T follicular helper cell (primary cell): ENCODE data around the gene CLEC4M.
"Not testable (repeated sequence)": the region's sequence is repeated elsewhere in the genome, so short reads cannot be mapped to it uniquely, and the experiment has no call there.

ENCODE experiments used
- DNase-seq: peaks from one replicate; pipeline ENCODE4 v3.0.0-alpha.2; 2020; ENCODE audit warnings: low read depth

The CLEC4M gene

DNA sequence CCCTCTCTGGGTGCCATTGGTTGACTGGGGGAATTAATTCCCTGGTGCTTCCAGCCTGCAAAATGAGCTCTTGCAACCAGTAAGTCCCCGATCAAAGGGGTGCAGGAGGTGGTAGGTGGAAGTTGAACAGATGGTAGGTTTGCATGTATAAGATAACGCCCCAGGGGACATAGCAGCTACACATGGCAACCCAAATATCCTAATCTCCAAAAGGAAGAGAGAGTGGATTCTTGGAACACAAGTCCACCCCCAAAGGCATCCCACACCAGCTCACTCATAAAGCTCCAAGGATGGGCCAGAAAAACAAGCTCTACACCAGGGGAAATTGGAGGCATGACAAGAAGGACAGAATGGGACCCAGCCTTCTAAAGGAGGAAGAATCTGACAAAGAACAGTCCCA is 20.5 kb upstream of the CLEC4M start:
- DNase-seq: no peak

DNA sequence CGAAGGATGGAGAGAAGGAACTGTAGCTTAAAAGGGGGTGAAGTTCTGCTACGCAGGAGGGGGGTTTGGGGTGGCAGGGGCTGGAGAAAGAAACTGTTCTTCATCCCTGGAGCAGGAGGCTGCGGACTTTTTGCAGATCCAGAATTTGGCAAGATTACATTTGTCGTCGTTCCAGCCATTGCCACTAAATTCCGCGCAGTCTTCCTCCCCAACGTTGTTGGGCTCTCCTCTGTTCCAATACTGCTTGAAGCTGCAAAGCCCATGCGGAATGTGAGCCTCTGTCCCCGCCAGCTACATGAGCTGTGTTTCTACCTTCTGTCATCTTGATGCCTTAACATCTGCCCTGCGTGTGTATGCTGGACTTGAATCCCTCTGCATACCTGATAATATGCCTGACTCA is 20.1 kb upstream of the CLEC4M start:
- no peak for DNase-seq

DNA sequence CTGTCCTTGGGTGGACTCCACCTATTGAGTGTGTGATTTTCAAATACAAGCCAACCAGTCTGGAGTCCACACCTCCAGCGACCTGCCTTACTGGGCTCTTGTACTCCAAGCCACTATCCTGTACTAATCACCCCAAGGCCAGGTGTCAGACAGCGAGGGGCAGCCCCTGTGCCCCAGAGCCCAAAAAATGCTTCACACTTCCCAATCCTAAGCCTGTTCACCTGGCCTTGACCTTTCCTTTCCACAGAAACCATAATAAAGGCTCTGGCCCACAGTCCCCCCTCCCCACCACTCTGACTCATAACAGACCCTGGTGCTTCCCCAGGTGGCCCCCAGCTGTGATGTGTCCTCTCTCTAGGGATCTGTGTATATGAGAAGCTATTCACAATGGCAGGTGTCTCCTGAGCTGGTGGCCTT is 19.6 kb upstream of the CLEC4M start:
- no peak for DNase-seq

DNA sequence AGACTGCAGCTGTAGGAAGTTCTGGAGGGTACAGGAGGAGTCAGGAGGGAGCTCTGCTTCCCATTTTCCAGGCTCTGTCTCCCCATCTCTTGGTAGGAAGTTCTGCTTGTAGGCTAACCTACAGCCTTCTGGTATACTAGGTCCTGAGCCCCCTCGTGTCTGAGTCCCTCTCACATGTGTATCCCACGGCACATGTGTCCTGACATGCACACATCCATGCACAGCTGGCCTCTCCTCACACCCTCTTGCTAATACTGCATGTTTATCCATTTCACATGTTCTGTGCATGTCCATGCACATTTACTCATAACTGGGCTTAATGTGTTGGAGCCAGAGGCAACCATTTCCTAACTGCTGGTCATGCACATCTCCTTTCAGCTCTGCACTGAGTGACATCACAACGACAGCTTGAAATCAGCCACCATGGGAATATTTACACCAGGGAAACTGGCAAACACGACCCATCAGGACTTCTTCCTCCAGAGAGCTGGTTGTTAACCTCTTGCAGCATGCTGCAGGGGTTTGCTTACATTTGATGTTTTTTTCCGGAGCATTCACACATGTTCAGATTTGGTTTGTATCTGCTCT is 18.8 kb upstream of the CLEC4M start:
- DNase-seq: no peak

DNA sequence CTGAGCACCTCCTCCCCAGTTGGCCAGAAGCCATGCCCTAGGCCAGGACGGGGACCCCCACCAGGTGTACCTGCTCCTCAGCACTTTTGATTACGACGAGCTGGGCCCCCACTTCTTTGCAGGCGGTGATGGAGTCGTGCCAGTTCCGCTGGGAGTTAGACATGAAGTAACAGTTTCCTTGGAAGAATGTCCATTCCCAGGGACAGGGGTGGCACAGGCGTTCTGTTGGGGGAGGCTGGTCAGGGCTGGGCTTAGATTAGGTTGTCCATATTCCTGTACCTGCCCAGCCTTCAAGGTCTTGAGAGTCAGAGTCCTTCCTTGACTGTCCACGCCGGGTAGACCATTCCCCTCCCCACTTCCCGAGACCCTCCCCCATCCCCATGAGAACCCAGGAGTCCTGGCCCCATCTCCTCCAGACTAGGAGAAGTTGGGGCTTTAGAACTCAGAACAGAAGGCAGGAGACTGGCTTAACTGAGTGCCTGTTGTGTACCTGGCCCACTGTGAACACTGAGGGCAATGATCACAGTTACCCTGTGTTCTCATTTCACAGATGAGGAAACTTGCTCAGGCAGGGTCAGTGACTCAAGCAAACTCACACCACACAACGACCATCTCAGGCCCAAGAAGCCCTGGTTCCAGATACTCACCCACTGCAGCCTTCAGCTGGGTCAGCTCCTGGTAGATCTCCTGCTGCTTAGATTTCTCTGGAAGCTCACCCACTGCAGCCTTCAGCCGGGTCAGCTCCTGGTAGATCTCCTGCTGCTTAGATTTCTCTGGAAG is 18.0 kb upstream of the CLEC4M start:
- no peak for DNase-seq

DNA sequence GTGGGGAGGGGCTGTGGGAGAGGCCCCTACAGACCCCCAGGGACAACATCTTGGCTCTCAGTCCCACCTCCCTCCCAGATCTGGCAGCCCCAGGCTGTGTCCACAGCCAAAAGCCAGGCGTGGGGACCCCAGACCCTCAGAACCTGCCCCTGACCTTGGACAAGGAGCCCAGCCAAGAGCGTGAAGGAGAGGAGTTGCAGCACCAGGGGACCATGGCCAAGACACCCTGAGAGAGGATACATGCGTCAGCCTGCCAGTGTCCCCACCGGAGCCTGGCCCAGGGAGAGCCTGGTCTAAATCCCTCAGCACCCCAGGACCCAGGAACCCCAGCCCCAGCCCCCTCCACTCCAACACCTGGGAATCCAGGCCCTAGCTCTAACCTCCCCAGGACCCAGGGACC is 16.7 kb upstream of the CLEC4M start:
- not testable (repeated sequence) for DNase-seq

DNA sequence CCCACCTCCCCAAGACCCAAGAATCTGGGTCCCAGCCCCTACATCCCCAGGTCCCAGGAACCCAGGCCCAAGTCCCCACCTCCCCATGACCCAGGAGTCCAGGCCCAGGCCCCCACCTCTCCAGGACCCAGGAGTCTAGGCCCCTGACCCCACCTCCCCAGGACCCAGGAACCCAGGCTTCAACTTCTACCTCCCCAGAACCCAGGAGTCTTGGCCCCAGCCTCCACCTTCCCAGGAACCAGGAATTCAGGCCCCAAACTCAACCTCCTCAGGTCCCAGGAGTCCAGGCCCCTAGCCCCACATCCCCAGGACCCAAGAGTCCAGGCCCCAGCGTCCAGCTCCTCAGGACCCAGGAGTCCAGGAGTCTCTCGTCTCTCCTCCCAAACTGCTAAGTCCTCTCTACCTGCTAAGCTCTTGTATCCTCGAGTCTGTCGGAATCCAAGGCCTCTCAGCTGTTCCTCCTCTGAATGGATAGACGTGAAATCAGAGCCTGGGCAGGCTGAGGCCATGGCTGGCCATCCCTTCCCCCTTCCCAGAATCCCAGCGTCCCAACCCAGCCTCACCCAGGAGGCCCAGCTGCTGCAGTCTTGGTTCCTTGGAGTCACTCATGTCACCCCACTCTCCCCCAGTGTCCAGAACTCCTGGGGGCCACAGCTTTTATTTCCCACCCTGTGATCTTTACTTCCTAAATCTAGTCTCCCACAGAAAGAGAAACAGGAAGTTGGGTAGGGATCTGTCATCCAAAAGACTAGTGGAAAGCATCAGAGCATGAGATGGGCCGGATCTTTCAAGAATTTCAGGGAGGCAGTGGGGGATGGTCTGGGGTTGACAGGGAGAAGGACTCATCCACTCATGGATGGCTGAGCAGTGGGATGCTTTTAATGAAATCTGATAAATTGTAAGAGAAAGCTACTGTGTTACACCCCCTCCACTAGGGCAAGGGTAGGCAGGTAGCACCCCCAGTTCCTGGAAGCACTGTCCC is 15.8 kb upstream of the CLEC4M start, which contains the start of gene CD209:
Gene CD209, minus strand, starts transcription at position 632 of the 982 bp plus-strand sequence. Its CDS starts 23 bp downstream, at position 609.
- no peak for DNase-seq

DNA sequence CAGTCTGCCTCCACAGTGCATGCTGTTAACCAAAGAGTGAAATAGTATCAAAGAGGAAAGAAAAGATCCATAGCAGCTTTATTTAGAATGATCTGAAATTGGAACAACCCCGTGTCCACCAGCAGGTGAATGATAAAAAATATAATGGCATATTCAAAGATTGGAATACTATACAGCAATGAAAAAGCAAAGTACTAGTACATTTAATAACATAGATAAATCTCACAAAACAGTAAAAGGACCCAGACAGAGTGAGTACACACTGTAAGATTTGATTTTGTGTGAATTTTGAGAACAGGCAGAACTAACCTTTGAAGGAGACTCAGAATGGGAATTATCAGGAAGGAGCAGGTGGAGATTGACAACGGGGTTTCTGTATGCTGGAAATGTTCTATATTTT is 14.9 kb upstream of the CLEC4M start:
- DNase-seq: no peak

DNA sequence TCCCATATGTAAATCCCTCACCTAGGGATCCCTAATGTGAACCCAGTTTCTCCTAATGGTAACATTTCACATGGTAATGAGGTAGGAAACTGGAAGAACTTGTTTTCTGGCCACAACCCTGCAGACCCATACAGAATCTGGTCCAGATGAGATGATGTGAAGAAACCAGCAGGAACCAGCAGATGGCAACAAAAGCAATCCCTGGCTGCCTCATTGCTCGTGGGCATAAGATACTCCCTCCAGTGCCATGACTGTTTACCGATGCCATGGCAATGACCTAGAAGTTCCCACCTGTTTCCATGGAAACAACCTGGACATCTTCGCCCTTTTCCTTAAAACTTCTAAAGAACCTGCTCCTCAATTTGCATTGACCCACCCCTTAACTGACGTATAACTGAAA is 14.3 kb upstream of the CLEC4M start:
- no peak for DNase-seq

DNA sequence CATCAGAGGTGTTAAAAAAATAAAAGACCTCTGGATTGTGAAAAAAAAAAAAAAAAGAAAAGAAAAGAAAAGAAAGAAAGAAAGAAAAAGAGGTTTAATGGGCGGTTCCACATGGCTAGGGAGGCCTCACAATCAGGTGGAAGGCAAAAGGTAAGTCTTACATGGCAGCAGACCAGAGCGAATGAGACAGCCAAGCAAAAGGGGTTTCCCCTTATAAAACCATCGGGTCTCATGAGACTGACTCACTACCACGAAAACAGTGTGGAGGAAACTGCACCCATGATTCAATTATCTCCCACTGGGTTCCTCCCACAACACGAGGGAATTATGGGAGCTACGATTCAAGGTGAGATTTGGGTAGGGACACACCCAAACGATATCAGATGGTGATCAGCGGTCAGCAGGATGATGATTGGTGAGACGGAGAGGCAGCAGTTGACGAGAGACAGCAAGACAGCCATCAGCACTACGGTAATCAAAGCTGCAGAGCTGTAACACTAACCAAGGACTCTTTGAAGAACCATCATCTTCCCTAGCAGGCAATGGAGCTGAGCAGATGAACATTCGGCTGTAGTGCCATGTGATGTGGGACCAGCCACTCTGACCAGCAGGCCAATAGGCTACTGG is 11.8 kb upstream of the CLEC4M start:
- no peak for DNase-seq

DNA sequence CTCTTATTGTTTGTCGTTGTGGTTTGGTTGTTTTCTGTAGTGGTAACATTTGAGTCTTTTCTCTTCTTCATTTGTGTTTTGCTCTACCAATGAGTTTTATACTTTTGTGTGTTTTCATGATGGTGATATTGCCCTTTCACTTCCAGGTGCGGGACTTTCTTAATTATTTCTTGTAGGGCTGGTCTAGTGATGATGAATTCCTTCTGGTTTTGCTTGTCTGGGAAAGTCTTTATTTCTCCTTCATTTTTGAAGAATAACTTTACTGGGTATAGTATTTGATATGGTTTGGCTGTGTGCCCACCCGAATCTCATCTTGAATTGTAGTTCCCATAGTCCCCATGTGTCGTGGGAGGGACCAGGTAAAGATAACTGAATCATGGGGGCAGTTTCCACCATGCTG is 6.8 kb upstream of the CLEC4M start:
- no peak for DNase-seq

DNA sequence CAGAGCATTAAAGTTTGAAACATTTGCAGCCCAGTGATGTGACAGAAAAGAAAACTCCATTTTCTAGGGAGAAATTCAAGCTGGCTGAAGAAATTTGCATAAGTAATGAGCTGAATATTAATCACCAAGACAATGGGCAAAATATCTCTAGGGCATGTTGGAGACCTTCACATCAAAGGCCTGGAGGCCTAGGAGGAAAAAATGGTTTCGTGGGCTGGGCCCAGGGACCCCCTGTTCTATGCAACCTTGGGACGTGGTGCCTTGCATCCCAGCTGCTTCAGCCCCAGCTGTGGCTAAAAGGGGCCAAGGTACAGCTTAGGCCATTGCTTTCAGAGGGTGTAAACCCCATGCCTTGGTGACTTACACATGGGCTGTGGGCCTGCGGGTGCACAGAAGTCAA is 5.7 kb upstream of the CLEC4M start:
- DNase-seq: no peak

DNA sequence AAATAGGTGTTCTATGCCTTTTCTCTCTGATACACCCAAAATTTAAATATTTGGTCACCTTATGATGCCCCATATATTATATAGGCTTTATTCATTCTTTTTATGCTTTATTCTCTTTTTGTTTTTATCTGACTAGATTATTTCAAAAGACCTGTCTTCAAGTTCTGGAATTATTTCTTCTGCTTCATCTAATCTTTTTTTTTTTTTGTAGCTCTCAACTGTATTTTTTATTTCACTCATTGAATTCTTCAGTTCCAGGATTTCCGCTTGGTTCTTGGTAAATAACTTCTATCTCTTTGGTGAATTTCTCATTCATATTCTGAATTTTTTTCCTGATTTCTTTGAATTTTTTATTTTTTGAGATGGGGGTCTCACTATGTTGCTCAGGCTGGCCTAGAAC is 3.9 kb upstream of the CLEC4M start:
- no peak for DNase-seq

DNA sequence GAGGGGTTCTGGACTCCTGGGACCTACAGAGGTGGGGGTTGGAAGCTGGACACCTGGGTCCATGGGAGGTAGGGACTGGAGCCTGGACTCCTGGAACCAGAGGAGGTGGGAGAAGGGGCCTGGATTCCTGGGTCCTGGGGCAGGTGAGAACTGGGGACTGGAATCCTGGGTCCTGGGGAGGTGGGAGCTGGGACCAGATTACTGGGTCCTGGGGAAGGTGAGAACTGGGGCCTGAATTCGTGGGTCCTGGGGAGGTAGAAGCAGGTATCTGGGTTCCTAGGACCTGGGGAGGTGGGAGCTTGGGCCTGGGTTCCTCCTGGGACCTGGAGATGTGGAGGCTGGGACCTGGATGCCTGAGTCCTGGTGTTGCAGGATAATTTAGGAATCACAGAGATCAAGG is 653 bp downstream of the CLEC4M start:
- DNase-seq: no peak

DNA sequence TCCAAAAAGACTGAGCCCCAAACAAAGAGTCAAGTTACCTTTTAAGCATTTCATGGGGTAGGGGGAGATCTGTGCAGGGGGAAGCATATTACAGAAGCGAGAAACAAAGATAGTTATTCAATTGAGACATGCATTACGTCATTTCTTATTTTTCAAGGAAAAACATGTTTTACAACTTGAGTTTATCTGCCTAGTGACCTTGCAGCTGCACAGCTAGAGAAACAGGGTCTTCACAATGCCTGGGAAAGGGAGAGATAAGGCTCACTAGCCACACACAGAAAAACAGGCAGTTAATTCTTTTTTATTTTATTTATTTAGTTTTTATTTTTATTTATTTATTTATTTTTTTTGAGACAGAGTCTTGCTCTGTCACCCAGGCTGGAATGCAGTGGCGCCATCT is 1.1 kb downstream of the CLEC4M start:
- DNase-seq: not testable (repeated sequence)

DNA sequence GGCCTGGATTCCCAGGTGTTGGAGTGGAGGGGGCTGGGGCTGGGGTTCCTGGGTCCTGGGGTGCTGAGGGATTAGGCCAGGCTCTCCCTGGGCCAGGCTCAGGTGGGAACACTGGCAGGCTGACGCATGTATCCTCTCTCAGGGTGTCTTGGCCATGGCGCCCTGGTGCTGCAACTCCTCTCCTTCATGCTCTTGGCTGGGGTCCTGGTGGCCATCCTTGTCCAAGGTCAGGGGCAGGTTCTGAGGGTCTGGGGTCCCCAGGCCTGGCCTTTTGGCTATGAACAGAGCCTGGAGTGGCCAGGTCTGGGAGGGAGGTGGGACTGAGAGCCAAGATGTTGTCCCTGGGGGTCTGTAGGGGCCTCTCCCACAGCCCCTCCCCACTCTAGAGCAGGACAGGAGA is 2.0 kb downstream of the CLEC4M start:
- not testable (repeated sequence) for DNase-seq

DNA sequence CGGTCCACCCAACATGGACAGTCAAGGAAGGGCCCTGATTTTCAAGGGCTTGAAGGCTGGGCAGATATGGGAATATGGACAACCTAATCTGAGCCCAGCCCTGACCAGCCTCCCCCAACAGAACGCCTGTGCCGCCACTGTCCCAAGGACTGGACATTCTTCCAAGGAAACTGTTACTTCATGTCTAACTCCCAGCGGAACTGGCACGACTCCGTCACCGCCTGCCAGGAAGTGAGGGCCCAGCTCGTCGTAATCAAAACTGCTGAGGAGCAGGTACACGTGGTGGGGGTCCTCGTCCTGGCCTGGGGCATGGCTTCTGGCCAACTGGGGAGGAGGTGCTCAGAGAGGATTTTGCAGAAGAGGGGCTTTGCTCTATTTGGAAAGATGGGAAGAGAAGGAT is 3.5 kb downstream of the CLEC4M start:
- no peak for DNase-seq

DNA sequence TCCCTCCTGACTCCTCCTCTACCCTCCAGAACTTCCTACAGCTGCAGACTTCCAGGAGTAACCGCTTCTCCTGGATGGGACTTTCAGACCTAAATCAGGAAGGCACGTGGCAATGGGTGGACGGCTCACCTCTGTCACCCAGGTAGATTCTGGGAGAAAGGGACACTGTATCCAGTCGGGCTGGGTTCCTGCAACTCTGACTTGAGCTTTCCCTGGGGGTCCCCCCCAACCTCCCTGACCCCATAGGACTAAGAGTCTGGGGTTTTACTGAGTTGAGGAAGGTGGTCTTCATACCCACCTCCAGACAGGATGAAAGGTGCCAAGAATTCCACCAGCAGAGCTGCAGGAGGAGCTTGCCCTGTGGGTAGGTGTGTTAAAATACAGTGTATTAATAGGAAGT is 4.4 kb downstream of the CLEC4M start:
- DNase-seq: no peak

DNA sequence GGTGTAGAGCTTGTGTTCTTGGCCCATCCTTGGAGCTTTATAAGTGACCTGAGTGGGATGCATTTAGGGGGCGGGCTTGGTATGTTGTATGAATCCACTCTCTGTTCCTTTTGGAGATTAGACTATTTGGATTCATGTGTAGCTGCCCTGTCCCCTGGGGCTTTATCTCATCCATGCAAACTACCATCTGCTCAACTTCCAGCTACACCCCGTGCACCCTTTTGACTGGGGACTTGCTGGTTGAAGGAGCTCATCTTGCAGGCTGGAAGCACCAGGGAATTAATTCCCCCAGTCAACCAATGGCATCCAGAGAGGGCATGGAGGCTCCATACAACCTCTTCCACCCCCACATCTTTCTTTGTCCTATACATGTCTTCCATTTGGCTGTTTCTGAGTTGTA is 6.1 kb downstream of the CLEC4M start:
- no peak for DNase-seq

DNA sequence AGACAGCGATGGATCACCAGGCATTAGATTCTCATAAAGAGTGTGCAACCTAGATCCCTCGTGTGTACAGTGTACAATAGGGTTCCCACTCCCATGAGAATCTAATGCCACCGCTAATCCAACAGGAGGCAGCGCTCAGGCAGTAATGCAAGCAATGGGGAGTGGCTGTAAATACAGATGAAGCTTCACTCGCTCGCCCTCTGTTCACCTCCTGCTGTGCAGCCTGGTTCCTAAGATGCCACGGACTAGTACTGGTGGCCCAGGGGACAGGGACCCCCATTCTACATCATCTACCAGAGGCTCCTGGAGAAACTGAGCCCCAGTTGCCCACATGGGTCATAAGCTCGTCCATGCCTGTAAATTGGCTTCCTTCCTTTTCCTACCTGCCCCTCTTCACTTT is 8.0 kb downstream of the CLEC4M start:
- DNase-seq: no peak

DNA sequence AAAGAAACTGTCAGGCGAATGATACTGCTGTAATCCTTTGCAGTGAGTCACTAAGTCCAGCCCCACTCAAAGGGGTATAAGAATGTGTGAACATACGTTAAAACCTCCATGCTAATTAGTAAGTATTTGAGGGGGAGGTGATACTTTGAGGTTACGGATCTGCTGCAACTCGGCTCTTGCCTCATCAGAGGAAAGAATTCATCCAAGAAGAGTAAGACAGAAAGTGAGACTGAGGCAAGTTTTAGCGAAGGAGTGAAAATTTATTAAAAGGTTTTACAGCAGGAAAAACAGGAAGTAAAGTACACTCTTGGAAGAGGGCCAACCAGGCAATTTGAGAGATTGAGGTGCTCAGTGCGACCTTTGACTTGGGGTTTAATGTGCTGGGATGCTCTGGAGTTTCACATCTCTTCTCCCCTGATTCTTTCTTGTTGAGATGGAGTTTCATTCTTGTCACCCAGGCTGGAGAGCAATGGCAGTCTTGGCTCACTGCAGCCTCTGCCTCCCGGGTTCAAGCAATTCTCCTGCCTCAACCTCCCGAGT is 9.8 kb downstream of the CLEC4M start:
- DNase-seq: no peak

DNA sequence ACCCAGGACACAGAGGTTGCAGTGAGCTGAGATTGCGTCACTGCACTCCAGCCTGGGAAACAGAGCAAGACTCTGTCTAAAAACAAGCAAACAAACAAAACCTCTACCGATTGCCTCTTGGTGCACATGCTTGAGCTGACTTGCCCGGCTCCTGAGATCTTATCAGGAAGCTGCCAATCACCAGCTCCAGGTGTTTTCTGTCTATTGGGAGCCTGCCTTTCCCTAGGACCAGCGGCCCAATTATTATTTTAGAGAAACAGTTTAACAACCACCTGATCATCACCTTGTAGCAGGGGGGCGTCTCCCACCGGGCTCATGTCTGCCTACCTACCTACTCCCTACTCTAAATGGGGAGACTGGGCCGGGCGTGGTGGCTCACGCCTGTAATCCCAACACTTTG is 10.8 kb downstream of the CLEC4M start:
- no peak for DNase-seq
